ENCODE results near the gene CDK19. TPM values are rescaled to one million over a fixed set of nuclear protein-coding genes. Genes with fewer than 3 reads are reported as not detected.

CDK19 gene
- total and polyA plus RNA-seq, 2 of the 13 experiments (the other 11 are each of a cell fraction or from before 2014, with no cell fraction given), result 13.4 to 27.0 TPM

- TF ChIP-seq ZBTB1 (CRISPR knock-in tag; IDR thresholded peaks at IDR 0.05; ENCODE audit: borderline replicate concordance) (no peak), ZNF234 (CRISPR knock-in tag; conservative IDR thresholded peaks at IDR 0.05) (no peak), ZNF24 (IDR thresholded peaks at IDR 0.05) (no peak), MXD4 (CRISPR knock-in tag; IDR thresholded peaks at IDR 0.05) (peak; percentile 83), ZNF431 (CRISPR knock-in tag; IDR thresholded peaks at IDR 0.05; ENCODE audit: borderline replicate concordance, low read depth) (peak; percentile 65; the same call in 1 of the 2 replicates), HHEX (CRISPR knock-in tag; IDR thresholded peaks at IDR 0.05) (no peak), ZNF607 (CRISPR knock-in tag; IDR thresholded peaks at IDR 0.05; ENCODE audit: borderline replicate concordance) (peak; percentile 1; the same call in 1 of the 2 replicates), FOXJ3 (CRISPR knock-in tag; IDR thresholded peaks at IDR 0.05; ENCODE audit: borderline replicate concordance) (peak; percentile 38; the same call in 1 of the 2 replicates), PHF5A (CRISPR knock-in tag; IDR thresholded peaks at IDR 0.05; ENCODE audit: low read depth, unreplicated experiment) (peak; percentile 87), MIER2 (CRISPR knock-in tag; IDR thresholded peaks at IDR 0.05) (peak; percentile 40; the same call in 1 of the 2 replicates), NONO (IDR thresholded peaks at IDR 0.05) (no peak), NONO (CRISPR knock-in tag; conservative IDR thresholded peaks at IDR 0.05) (peak; percentile 61), ZMAT3 (CRISPR knock-in tag; conservative IDR thresholded peaks at IDR 0.05) (peak; percentile 95), ZSCAN20 (CRISPR knock-in tag; IDR thresholded peaks at IDR 0.05; ENCODE audit: borderline replicate concordance) (no peak), EZH2 (conservative IDR thresholded peaks at IDR 0.05; ENCODE audit: low read depth, low read length) (no peak), ARNT2 (CRISPR knock-in tag; IDR thresholded peaks at IDR 0.05; ENCODE audit: low read depth) (peak; percentile 87; the same call in 1 of the 2 replicates), KMT2A (CRISPR knock-in tag; IDR thresholded peaks at IDR 0.05) (peak; percentile 39; the same call in 1 of the 2 replicates), MZF1 (CRISPR knock-in tag; IDR thresholded peaks at IDR 0.05; ENCODE audit: borderline replicate concordance) (no peak), E2F5 (CRISPR knock-in tag; conservative IDR thresholded peaks at IDR 0.05) (no peak; the same call in 1 of the 2 replicates), AGO1 (IDR thresholded peaks at IDR 0.05; ENCODE audit: low read depth, low read length, poor library complexity, severe bottlenecking) (no peak), ETV6 (CRISPR knock-in tag; conservative IDR thresholded peaks at IDR 0.05) (no peak), SMAD3 (CRISPR knock-in tag; IDR thresholded peaks at IDR 0.05) (no peak; the same call in 1 of the 2 replicates), SRSF9 (IDR thresholded peaks at IDR 0.05; ENCODE audit: borderline replicate concordance, insufficient read depth, low read depth, low read length, poor library complexity, severe bottlenecking) (no peak), SETDB1 (CRISPR knock-in tag; IDR thresholded peaks at IDR 0.05; ENCODE audit: borderline replicate concordance) (no peak), ZNF326 (CRISPR knock-in tag; IDR thresholded peaks at IDR 0.05; ENCODE audit: borderline replicate concordance) (no peak)
- TF ChIP-seq, protein P1, sequence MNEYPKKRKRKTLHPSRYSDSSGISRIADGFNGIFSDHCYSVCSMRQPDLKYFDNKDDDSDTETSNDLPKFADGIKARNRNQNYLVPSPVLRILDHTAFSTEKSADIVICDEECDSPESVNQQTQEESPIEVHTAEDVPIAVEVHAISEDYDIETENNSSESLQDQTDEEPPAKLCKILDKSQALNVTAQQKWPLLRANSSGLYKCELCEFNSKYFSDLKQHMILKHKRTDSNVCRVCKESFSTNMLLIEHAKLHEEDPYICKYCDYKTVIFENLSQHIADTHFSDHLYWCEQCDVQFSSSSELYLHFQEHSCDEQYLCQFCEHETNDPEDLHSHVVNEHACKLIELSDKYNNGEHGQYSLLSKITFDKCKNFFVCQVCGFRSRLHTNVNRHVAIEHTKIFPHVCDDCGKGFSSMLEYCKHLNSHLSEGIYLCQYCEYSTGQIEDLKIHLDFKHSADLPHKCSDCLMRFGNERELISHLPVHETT (CRISPR knock-in tag; conservative IDR thresholded peaks at IDR 0.05), result no peak
- TF ChIP-seq, protein P2, sequence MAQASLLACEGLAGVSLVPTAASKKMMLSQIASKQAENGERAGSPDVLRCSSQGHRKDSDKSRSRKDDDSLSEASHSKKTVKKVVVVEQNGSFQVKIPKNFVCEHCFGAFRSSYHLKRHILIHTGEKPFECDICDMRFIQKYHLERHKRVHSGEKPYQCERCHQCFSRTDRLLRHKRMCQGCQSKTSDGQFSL (CRISPR knock-in tag; IDR thresholded peaks at IDR 0.05), result no peak
These were observed at the start of gene CDK19 (continued) for GRCh38 chr6:110815411-110816409.

Data from HepG2 (cell line).